Adipocyte (in vitro differentiated cells): ENCODE measurements around the gene DBP.

ENCODE experiments used
- DNase-seq: peaks from one replicate; pipeline ENCODE4 v3.0.0-alpha.2; 2015; ENCODE audit warnings: low read depth
- H3K27me3 ChIP-seq: replicated peaks from 2 replicates; pipeline ENCODE4 v1.7.0; 2013; ENCODE audit warnings: mild to moderate bottlenecking, low read length, moderate library complexity; ENCODE audit not compliant: control insufficient read depth, insufficient read depth
- H3K36me3 ChIP-seq: 2 replicates; pipeline ENCODE4 v1.7.0; 2013; ENCODE audit warnings: low read length, mild to moderate bottlenecking, moderate library complexity; ENCODE audit not compliant: control insufficient read depth, insufficient read depth, severe bottlenecking
- H3K4me1 ChIP-seq: 2 replicates; pipeline ENCODE4 v1.7.0; 2013; ENCODE audit warnings: mild to moderate bottlenecking, low read length, moderate library complexity; ENCODE audit not compliant: control insufficient read depth, insufficient read depth
- H3K4me3 ChIP-seq: 2 replicates; pipeline ENCODE4 v1.7.0; 2013; ENCODE audit warnings: mild to moderate bottlenecking, low read length, moderate library complexity
- H3K9ac ChIP-seq: 2 replicates; pipeline ENCODE4 v1.7.0; 2013; ENCODE audit warnings: mild to moderate bottlenecking, low read length, moderate library complexity
- H3K9me3 ChIP-seq: 2 replicates; pipeline ENCODE4 v1.7.0; 2013; ENCODE audit warnings: mild to moderate bottlenecking, low read length, moderate library complexity; ENCODE audit not compliant: control insufficient read depth

The DBP gene

GRCh38 chr19:48631225-48631624 is 6.0 kb downstream of the DBP start:
- no peaks in the 10 kb centered on the region for H3K9me3 ChIP-seq
- H3K36me3 ChIP-seq: peaks cover 1% of the 10 kb centered on the region
- DNase-seq: no peak
- no peaks in the 10 kb centered on the region for H3K27me3 ChIP-seq
- no peak overlapping the region for H3K9ac ChIP-seq
- H3K4me1 ChIP-seq: peaks cover 33% of the 10 kb centered on the region
- no peak overlapping the region for H3K4me3 ChIP-seq

GRCh38 chr19:48630296-48631063 is 6.7 kb downstream of the DBP start:
- Histone ChIP-seq H3K9ac (no peak overlapping the region), H3K27me3 (no peaks in the 10 kb centered on the region), H3K4me3 (no peak overlapping the region), H3K4me1 (peaks cover 29% of the 10 kb centered on the region), H3K9me3 (no peaks in the 10 kb centered on the region), H3K36me3 (peaks cover 4% of the 10 kb centered on the region)
- DNase-seq: no peak

- H3K4me1 ChIP-seq: peaks cover 26% of the 10 kb centered on the region
These were observed 7.4 kb downstream of the DBP start for GRCh38 chr19:48629599-48630295.

GRCh38 chr19:48629297-48629598 is 7.9 kb downstream of the DBP start:
- no peaks in the 10 kb centered on the region for H3K27me3 ChIP-seq
- peaks cover 27% of the 10 kb centered on the region for H3K4me1 ChIP-seq
- H3K36me3 ChIP-seq: peaks cover 4% of the 10 kb centered on the region
- no peak overlapping the region for H3K9ac ChIP-seq
- no peak for DNase-seq
- no peak overlapping the region for H3K4me3 ChIP-seq
- H3K9me3 ChIP-seq: no peaks in the 10 kb centered on the region

More at GRCh38 chr19:48629599-48630295, 7.4 kb downstream of the DBP start:
- no peak overlapping the region for H3K4me3 ChIP-seq
- H3K27me3 ChIP-seq: no peaks in the 10 kb centered on the region
- no peaks in the 10 kb centered on the region for H3K9me3 ChIP-seq
- no peak for DNase-seq
- H3K36me3 ChIP-seq: peaks cover 4% of the 10 kb centered on the region
- H3K9ac ChIP-seq: no peak overlapping the region

GRCh38 chr19:48628486-48629296 is 8.5 kb downstream of the DBP start:
- no peak overlapping the region for H3K4me3 ChIP-seq
- no peak overlapping the region for H3K9ac ChIP-seq
- H3K9me3 ChIP-seq: no peaks in the 10 kb centered on the region
- H3K27me3 ChIP-seq: no peaks in the 10 kb centered on the region
- DNase-seq: no peak
- H3K36me3 ChIP-seq: peaks cover 4% of the 10 kb centered on the region
- peaks cover 24% of the 10 kb centered on the region for H3K4me1 ChIP-seq

GRCh38 chr19:48627865-48628314 is 9.3 kb downstream of the DBP start:
- no peak overlapping the region for H3K4me3 ChIP-seq

GRCh38 chr19:48627201-48627864 is 9.8 kb downstream of the DBP start:
- peaks cover 4% of the 10 kb centered on the region for H3K36me3 ChIP-seq
- DNase-seq: no peak
- no peaks in the 10 kb centered on the region for H3K9me3 ChIP-seq
- no peaks in the 10 kb centered on the region for H3K27me3 ChIP-seq
- peaks cover 24% of the 10 kb centered on the region for H3K4me1 ChIP-seq
- H3K4me3 ChIP-seq: no peak overlapping the region
- H3K9ac ChIP-seq: no peak overlapping the region

More at GRCh38 chr19:48627865-48628314, 9.3 kb downstream of the DBP start:
- no peak for DNase-seq
- peaks cover 4% of the 10 kb centered on the region for H3K36me3 ChIP-seq
- peaks cover 24% of the 10 kb centered on the region for H3K4me1 ChIP-seq
- no peaks in the 10 kb centered on the region for H3K9me3 ChIP-seq
- no peaks in the 10 kb centered on the region for H3K27me3 ChIP-seq
- no peak overlapping the region for H3K9ac ChIP-seq

- Histone ChIP-seq H3K4me1 (peaks cover 26% of the 10 kb centered on the region), H3K4me3 (no peak overlapping the region), H3K36me3 (peaks cover 4% of the 10 kb centered on the region), H3K9me3 (no peaks in the 10 kb centered on the region), H3K9ac (no peak overlapping the region), H3K27me3 (no peaks in the 10 kb centered on the region)
- DNase-seq: no peak
These were observed 11.3 kb downstream of the DBP start for GRCh38 chr19:48625891-48626327.

- peak overlapping the region; percentile 88 for H3K9ac ChIP-seq
- peaks cover 29% of the 10 kb centered on the region for H3K4me1 ChIP-seq
- peaks cover 4% of the 10 kb centered on the region for H3K36me3 ChIP-seq
- no peaks in the 10 kb centered on the region for H3K9me3 ChIP-seq
- H3K27me3 ChIP-seq: no peaks in the 10 kb centered on the region
- H3K4me3 ChIP-seq: peak overlapping the region; percentile 83
- DNase-seq: no peak
These were observed 12.1 kb downstream of the DBP start for GRCh38 chr19:48624791-48625723.

GRCh38 chr19:48624067-48624594 is 13.0 kb downstream of the DBP start:
- H3K4me3 ChIP-seq: peak overlapping the region; percentile 83
- DNase-seq: peak; percentile 99
- peaks cover 4% of the 10 kb centered on the region for H3K36me3 ChIP-seq
- no peaks in the 10 kb centered on the region for H3K9me3 ChIP-seq
- H3K9ac ChIP-seq: peak overlapping the region; percentile 88
- H3K4me1 ChIP-seq: peaks cover 32% of the 10 kb centered on the region
- H3K27me3 ChIP-seq: no peaks in the 10 kb centered on the region
